LoVo (cell line): ENCODE data around the gene ALK.
"Not testable (repeated sequence)": the region's sequence is repeated elsewhere in the genome, so short reads cannot be mapped to it uniquely, and the experiment has no call there.

Source experiments
- DNase-seq: peaks from one replicate; pipeline ENCODE4 v3.0.0-alpha.2; 2016; ENCODE audit warnings: low spot score

The ALK gene

DNA sequence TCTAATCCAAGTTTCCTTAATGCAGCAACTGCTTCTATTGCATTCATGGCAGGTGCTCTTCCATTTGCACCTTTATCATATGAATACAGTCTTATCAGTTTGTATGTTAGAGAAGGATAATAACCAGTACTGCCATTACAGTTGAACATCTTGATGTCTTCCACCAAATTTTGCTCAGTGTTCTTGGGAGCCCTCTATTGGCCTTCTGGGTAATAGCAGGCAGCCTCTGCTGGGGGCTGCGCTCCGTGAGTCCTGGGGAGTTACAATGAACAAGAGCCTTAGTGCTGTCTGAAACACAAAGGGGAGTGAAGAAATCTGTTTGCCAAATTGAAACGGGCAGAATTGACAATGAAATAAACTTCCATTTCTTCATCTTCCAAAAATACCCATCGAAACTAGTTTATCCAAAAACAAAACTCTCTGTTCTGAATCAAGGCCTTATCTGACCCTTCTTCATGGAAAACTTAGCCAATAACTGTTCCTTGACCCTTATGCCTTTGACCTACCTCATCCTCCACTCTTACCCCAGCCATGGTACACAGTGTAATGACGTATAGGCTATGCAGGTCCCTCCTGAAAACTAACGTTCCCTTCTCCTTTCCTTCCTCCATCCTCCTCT, 79.9 kb downstream of the ALK start:
- DNase-seq = peak; percentile 26

DNA sequence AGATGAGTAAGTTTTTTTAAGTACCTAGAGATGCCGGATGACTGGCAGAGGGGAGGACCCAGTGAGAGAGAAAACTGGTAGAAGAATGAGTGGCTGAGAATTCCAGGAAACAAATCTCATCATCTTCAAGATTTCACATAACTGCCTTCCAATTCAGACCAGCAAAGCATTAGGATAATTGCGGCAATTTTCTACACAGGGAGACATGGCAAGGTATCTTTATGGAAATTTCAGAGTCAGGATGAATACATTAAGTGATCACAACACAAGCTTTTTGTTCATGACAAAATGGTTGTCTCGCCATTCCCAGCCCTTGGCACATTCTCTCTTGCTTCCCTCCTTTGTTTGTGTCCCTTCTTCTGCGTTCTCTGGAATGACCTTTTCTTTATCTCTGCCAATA, 82.1 kb downstream of the ALK start:
- DNase-seq = no peak

DNA sequence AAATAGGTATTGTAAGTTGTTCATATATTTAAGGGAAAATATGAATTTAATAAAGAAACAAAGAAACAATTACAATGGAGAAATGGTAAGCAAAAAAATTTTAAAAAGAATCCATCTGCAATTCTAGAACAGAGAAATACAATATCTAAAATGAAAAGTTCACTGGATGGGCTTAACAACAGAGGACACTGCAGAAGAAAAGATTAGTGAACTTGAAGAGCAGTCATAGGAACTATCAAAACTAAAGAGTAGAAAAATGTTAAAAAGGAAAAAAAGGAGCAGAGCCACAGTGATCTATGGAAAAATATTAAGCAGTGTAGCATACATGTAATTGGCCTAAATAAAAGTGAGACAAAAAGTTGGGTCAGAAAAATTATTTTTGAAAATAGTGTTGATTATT, 83.5 kb downstream of the ALK start:
- DNase-seq = no peak

DNA sequence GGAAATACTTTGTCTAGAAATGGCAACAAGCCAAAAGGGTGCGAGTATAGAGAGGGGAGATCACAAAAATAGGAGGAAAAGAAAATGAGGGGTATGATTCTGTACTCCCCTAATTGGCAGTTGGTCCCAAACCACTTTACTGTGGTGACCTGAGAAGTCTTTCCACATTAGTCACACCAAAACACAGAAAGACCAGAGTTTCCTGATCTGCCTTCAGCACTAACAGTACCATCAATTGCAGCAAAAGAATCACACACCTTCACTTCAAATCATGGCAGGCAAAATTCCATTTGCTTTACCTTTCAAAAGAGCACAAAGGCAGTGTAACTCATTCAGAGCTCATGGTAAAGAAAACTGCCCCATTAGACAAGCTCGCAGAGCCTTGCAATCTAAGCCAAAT, 86.8 kb downstream of the ALK start:
- DNase-seq = no peak

DNA sequence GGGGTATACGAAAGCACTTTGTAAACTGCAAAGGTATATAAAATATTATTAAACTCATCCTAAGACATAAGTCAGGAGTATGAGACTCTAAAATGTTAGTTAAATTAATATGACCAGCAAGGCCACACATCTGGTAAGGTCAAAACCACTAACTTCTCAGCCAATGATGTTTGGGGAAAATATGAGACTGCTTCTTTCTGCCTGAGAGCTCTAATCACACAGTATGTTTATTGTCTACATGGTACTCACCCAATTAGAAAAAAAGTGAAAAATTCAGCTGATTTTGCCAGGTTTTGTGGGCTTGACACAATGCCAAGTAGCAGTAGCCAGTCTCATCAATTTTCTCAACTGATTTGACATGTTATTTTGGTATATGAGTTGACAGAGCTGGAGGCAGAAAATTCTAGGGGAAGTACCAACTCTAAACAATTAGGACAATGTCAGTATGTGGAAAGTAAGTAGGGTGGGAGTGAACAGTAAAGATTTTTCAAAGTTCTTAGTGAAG, 87.3 kb downstream of the ALK start:
- no peak for DNase-seq

DNA sequence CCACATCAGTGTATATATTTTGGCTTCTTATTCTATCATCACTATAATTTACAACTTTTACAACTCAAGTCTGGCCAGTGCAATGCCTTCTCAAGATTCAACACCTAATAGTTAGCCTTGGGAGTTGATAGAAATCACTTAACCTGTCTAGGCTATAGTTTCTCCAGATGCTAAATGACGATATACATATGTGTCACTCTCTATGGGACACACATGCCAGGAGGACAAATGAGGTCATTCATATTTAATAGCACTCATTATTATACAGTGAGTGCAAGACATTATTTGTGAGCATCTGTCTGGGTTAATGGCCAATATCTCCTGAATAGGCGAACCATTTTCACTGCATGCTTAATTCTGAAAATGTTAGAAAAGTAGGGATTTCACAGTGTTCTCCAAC, 89.8 kb downstream of the ALK start:
- no peak for DNase-seq

DNA sequence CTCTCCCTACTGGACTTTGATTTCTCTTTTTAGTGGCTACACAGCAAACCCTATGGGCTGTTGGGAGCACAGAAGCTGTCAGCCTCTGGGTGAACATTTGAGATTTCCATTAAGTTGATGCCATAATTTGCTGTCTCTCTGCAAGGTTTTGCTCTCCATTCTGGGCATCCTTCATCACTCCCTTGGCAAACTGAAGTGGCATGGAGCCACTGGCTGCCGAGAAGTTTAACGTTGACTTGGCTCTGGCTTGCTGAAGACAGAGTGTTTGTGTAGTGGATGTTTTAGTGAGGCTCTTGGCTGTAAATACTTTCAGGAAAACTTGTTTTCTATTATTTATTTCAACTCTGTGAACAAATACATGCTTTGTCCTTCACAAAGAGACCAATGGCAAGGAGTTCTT, 91.5 kb downstream of the ALK start:
- no peak for DNase-seq

DNA sequence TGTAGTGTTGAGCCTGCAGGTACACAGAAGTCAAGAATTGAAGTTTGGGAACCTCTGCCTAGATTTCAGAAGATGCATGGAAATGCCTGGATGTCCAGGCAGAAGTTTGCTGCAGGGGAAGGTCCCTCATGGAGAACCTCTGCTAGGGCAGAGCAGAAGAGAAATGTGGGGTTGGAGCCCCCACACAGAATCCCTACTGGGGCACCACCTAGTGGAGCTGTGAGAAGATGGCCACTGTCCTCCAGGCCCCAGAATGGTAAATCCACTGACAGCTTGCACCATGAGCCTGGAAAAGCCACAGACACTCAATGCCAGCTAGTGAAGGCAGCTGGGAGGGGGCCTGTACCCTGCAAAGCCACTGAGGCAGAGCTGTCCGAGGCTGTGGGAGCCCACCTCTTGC, 97.2 kb downstream of the ALK start:
- DNase-seq = not testable (repeated sequence)

DNA sequence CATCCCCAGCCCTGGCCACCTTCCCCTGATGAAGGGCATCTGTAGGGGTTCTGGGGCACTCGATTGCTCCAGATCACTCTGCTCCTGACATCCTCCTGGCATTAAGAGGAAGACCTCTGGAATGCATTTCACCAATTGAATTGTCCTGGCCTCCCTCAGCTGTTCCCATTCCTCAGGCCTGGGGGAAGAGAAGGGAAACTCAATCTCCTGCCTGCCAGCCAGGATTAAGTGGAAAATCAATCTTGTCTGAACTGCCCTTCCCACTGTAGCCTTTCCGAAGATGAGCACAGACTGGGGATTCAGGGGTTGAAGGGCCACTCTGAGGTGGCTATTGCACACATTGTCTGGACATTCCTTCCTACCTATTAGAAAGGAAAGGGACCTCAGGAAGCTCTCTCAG, 99.8 kb downstream of the ALK start:
- no peak for DNase-seq

DNA sequence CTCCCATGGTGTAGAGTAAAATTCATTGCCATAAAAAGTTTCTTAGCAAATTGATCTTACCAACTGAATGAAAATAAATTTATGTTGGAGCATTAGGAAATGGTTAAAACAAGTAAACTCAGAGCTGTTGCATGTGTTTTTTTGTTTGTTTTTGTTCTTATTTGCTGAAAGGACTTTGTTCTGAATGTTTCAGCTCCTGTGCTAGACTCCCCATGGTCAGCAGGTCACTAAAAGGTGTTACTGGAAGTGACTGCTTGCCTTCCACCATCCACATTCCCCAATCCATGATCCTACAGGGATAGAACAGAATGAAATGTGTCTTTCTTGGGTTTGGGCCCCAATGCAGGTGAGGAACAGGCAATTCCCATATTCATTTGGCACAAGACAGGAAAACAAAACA, 101.8 kb downstream of the ALK start:
- no peak for DNase-seq

DNA sequence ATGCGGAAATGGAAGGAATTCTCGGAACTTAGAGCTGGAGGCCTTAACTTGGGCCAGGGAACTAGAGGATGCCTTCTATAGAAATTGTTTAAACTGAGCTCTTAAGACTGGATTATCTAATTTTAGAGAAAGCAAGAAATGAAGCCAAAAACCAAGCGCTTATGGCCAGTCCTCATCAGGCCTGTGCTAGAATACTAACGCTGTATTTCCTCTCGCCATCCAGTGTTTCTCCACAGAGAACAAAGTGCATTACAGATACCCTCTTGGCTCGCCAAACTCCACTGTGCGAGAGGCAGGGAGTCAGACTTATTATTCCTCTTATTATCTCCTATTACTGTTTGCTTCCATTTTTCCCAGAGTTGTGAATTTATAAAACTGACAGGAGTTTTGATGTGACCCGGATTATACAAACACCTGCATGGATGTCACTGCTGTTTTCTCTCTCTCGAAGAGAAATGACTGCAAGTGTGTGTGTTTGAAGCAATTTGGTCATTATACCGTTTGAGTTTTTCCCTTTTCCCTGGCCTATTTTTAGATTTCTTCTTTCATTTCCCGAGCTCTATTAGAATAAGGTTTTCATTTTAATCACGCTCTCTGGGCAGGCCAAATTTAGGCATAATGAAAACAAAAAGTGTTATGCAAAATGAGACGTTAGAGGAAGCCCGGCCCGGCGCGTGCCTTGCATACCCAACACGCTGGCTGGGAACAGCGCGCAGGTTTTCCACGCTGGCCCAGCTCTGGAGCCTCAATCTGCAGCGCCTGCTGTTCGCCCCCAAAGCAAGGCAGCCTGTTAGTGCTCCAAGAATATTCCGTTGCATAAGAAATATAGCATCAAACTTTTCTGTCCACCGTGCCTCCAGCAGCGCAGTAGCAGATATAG, 103.3 kb downstream of the ALK start:
- DNase-seq = no peak

DNA sequence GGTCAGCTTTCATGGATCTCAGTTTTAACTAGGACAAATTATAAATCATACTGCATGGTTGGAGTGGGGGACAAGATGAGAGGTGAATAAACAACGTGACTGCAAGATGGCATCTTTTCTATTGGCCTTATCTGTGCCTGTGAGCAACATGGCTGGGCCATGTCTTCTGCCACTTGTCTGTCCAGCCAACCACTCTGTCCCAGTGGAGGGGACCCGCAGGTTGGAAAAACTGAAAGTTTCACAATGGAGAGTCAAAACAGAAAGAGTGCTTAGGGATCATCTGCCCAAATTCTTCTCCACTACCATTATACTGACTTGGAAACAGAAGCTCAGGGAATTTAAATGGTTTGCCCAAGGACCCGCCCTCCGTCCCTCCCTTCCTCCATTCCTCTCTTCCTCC, 104.1 kb downstream of the ALK start:
- no peak for DNase-seq

DNA sequence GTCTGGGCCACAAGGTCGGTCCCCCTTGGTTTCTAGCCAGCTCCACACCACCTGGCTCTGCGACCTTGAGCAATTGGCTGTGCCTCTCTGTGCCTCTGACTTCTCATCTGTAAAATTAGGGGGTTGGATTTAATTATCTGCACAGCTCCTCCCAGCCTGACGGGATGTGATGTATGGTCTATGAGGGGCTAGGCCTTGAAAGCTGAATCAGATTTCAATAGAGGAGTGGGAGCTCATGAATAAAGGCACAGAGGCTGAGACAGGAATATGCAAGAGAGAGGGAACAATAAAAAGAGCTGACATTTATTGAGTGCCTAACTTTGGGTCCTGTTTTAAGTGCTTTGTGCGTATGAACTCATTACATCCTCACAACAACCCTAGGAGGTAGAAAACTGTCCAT, 104.7 kb downstream of the ALK start:
- no peak for DNase-seq

DNA sequence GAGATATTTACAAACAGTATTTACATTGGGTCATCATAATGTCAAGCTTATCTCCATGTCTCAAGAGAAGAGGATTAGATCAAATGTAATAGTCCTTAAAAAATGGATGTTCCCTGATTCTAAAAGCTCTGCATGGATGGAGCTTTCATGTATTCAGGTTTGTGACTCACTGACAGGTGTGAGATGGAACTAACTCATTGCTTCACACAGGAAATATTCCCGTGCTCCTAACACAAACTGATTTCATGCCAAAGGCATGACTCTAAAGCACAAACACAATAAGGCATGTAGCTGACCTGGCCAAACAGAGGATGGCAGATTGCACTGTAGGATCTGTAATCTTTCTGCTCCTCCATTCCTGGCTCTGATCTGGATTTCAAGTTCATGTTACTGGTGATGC, 110.0 kb downstream of the ALK start:
- no peak for DNase-seq

DNA sequence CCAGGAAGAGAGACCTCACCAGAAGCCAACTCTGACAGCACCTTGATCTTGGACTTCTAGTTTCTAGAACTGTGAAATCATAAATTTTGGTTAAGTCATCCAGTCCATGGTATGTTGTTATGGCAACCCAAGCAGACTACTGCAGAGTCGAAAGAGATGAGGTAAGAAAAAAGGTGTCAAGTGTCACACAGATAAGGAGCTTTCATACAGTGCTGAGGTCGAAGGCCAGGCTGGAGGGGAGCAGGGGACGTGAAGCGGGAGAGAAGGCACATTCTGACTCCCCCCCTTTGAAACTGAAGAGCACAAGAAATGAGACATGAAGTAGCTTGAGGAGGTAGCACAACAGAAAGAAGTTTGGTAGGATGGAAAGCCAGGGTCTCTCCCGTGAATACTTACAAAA, 110.4 kb downstream of the ALK start:
- DNase-seq = no peak

DNA sequence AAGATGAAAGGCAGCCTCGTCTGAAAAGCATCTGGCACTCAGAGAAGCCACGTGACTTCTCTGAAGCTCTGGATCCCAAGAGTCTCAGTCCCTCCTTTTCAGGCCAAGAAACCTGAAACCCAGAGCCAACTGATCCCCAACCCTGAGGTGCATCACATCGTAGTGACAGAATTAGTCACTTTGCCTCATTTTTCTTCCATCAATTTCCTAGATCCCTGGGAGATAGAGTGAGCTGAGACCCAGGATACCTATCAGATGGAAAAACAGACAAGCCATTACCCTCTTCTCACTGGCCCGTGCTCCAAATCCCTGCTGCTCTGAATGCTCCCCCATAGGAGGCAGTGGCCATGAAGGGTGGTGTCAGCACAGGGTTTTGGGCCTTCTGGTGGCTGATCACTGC, 113.1 kb downstream of the ALK start:
- DNase-seq = no peak

DNA sequence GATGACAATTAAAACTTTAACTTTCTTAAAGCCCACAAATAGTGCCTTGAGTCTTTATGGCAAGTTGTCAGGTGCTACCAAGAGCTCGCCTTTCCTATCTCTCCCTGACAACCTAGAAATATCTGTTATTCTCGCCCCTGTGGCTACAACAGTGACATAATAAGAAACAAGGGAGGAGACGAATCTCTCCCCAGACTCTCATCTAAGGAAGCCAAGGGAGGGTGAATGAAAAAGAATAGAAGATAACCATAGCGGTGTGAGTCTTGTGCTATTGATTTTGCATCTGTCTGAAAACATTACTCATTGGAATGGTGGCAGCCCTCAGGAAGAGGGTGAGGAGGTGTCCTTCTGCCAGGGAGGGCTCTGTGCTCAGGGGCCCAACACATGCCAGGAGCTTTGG, 114.3 kb downstream of the ALK start:
- DNase-seq = no peak

DNA sequence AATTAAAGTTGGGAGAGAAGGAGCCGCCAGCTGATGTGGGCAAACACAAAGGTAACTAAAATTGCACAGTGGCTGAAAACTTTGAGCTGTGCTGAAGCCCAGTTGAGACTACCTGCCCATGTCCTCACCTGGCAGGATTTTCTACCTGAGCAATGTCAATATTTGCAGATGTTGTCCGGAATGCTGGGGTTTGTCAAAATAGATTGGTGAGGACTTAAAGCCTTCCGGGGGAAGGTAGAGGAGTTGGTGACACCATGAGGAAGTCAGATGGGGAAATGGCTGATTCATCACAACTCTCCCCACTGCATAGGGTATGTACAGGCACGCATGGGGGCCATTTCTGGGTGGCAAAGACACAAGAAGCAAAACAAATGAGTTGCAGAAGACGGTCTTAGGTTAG, 114.9 kb downstream of the ALK start:
- DNase-seq = no peak

DNA sequence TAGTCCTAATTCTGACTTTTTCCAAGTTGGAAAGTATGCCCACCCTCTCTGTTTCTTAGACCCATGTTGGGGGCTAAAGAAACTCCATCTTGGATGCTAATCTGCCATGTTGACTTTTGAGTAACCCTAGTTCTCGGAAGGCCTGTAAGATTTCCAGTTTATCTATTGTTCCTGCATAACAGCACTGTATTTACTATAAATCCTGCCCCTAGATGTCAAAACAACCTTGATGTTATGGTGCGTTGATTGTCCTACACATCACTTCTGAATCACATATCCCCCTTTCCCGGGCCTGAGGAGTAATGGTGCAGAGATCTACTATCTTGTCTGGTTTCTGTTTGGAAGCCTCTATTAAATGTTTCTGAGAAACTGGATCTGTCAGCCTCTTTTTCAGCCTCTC, 116.7 kb downstream of the ALK start:
- DNase-seq = no peak

DNA sequence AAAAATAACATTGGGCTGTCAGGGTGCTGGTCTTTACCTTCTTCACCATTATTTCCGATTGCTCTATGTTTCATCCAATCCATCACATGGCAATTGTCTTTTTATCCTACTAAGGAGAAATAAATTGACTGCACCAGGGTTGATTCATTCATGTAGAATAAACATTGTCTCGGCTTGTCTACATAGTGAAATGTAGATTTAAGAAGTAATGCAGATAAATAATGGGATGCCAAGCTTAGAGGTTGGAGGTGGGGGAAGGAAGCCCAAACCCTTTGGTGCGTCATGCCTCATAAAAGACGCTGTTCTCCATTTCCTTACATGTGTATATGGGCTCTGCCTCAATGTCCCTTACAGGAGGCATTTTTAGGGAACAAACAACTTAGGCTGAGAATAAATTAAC, 117.8 kb downstream of the ALK start:
- DNase-seq = no peak

DNA sequence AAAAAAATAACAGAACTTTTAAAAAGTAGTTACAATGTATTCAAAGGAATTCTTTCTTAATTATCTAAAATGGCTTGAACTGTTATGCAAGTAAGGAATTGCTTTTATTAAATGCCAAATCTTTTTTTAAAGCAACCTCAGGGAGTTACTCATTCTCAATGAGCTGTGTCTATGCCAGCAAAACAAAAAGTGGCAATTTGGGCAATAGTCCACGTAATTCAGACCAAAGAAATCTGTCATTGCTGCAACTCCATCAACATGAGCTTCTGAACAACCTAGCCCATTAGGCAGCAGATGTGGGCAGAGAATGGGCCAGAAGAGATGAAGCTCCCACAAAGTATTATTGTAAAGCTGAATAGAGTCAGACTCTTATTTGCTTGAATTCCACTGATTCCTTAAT, 118.4 kb downstream of the ALK start:
- no peak for DNase-seq

DNA sequence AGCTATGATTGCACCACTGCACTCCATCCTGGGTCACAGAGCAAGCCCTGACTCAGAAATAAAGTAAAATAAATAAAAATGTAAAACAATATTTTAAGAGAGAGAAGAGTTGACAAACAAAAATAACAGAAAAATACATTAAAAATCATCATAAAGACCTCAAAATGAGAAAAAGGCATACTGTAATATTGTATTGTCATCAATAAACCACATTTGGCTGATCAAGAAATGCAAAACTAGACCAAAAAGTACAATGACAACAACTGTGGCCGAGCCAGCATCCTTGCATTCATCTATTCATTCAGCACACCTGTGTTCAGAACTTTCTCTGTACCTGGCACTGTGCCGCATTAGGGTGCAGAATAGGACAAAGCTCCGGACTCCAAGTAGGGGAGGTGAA, 121.8 kb downstream of the ALK start:
- DNase-seq = no peak

DNA sequence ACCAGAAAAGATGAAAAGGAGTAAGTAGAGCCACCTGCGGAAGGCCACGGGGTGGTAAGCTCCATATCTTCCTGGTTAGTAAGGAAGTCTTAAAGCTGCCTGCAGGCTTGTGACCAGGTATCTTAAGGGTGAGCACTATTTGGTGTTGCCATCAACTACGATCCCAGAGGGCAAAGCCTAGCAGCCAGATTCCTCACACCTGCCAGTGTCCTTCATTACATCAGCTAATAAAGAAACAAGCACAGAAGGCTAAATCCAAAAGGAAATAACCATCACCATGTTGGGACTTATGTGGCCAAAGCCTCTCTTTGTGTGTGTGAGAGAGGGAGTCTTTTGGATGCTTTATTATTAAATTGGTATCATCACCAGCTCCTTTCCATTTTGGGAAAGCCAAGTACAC, 123.5 kb downstream of the ALK start:
- DNase-seq = no peak

DNA sequence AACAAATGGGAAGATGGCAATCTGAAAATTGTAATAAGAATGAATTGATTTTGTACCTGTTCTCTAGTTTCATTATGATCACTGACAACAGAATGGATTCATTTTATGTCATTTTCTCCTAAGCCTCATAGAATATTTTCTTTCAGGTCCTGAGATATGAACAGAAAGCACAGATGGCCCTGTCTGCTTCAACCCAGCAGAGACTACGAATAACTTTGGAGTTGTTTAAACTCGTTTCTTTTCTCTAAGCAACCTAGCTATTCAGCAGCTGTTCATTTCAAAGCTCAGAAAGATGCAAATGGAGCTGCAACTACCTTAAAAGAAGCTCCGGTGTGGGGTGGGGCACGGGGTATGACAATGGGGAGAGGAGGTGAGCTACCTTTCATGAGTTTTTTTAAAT, 124.9 kb downstream of the ALK start:
- no peak for DNase-seq
